Sigmoid colon (tissue), 3 donors: ENCODE measurements around the gene E2F8.

Source experiments
- POLR2A ChIP-seq, 2 donors: fragments of 450-650 bp; IDR thresholded peaks; one replicate each; pipeline ENCODE4 v1.6.1; 2016; ENCODE audit warnings: antibody characterized with exemption in 2 of 2, mild to moderate bottlenecking in 2 of 2, moderate library complexity in 2 of 2
- TF ChIP-seq, protein P1 (sequence below), 4 experiments: fragments of 450-650 bp in 3 of 4; fragments of 200-600 bp in 1 of 4; IDR thresholded peaks; one replicate each; pipeline ENCODE4 v1.5.1; 2016 to 2019; ENCODE audit warnings: antibody characterized with exemption in 4 of 4, mild to moderate bottlenecking in 3 of 4, moderate library complexity in 2 of 4

DNA sequence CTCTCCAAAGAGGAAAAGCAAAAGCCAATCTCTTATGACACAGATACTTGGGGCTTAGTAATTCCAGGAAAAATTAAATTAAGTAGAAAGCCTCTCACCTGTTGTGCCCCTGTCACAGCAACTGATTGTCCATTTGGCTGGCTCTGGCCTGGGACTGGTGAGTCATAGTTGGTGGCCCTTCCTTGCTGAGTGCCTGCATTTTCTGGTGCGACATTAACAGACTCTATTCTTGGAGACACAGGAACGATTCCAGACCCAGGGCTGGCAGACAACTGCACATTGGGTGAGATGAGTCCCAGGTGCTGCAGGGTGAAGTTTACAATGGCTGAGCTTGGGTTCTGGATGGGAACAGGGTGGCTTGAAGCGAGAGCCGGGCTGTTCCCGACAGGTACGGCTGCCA, 15.6 kb downstream of the E2F8 start:
- TF ChIP-seq, protein P1, sequence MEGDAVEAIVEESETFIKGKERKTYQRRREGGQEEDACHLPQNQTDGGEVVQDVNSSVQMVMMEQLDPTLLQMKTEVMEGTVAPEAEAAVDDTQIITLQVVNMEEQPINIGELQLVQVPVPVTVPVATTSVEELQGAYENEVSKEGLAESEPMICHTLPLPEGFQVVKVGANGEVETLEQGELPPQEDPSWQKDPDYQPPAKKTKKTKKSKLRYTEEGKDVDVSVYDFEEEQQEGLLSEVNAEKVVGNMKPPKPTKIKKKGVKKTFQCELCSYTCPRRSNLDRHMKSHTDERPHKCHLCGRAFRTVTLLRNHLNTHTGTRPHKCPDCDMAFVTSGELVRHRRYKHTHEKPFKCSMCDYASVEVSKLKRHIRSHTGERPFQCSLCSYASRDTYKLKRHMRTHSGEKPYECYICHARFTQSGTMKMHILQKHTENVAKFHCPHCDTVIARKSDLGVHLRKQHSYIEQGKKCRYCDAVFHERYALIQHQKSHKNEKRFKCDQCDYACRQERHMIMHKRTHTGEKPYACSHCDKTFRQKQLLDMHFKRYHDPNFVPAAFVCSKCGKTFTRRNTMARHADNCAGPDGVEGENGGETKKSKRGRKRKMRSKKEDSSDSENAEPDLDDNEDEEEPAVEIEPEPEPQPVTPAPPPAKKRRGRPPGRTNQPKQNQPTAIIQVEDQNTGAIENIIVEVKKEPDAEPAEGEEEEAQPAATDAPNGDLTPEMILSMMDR (IDR thresholded peaks at IDR 0.05): no peak
- TF ChIP-seq POLR2A (IDR thresholded peaks at IDR 0.05): no peak
